ENCODE results near the gene BRD1. TPM values are rescaled to one million over a fixed set of nuclear protein-coding genes. Genes with fewer than 3 reads are reported as not detected.

Gene BRD1
- total RNA-seq, 1 donor from 2014 or later: 32.4 TPM

DNA sequence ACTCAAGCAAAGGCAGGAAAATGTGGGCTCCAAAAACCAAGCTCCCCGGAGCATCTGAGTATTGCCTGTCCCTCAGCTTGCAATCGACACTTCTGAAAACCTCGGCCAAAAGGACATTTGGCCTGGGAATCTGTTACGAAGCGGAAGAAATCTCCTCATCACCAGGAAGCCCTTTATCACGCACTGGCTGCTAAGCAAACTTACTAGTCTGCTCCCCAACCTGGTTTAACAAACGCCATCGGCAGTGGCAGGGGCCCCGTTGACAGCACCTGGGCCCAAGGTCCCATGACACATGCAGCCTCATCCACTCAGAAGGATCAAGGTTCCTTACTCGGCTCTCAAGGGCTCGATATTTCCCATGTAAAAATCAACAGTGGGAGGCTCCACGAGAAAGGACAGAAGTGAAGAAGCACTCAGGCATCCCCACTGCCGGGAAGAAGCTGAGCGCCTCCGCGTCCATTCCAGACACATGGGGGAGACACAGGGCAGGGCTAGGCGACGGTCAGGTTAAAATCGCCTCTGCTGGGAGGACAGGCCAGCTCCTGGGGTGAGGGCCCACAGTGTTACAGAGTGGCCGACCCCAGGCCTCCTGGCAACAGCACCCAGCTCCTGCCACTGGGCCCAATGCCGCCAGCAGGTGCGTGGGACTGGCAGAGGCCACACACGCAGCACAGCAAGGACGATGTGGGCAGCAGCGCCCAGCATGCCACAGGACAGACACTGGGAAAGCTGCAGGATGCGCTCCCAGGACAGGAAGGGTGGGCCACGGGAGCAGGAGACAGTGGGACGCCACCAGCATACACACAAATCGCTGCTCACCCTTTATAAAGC lies 27.1 kb downstream of the BRD1 start:
- Histone ChIP-seq H3K9ac (ENCODE audit: low read length) (no peak overlapping the region), H3K4me1 (ENCODE audit: insufficient read depth, low read length) (no peaks in the 10 kb centered on the region), H3K79me2 (ENCODE audit: insufficient read depth, low read length) (peaks cover 90% of the 10 kb centered on the region), H3K27me3 (ENCODE audit: insufficient read depth, low read length) (no peaks in the 10 kb centered on the region), H2AFZ (ENCODE audit: low read depth, low read length) (no peak overlapping the region), H4K20me1 (ENCODE audit: insufficient read depth, low read length) (peaks cover 93% of the 10 kb centered on the region), H3K36me3 (ENCODE audit: insufficient read depth, low read length) (peaks cover 17% of the 10 kb centered on the region), H3K4me2 (ENCODE audit: low read length) (no peak overlapping the region), H3K27ac (ENCODE audit: low read depth, low read length) (no peak overlapping the region), H3K4me3 (ENCODE audit: insufficient read depth, low read depth, low read length) (no peak overlapping the region), H3K9me3 (ENCODE audit: insufficient read depth, low read depth, low read length) (no peaks in the 10 kb centered on the region)
- H3K4me1 Mint-ChIP-seq (ENCODE audit: low read depth, unreplicated experiment): no peaks in the 10 kb centered on the region
- no peak overlapping the region for H3K4me3 Mint-ChIP-seq (ENCODE audit: unreplicated experiment)
- FAIRE-seq (no peak), DNase-seq (ENCODE audit: low read depth) (no peak)
- no peak overlapping the region for H3K27ac Mint-ChIP-seq (ENCODE audit: unreplicated experiment)
- H3K27me3 Mint-ChIP-seq (ENCODE audit: low read depth, unreplicated experiment): no peaks in the 10 kb centered on the region
- no peaks in the 10 kb centered on the region for H3K9me3 Mint-ChIP-seq (ENCODE audit: unreplicated experiment)
- TF ChIP-seq, protein P1, sequence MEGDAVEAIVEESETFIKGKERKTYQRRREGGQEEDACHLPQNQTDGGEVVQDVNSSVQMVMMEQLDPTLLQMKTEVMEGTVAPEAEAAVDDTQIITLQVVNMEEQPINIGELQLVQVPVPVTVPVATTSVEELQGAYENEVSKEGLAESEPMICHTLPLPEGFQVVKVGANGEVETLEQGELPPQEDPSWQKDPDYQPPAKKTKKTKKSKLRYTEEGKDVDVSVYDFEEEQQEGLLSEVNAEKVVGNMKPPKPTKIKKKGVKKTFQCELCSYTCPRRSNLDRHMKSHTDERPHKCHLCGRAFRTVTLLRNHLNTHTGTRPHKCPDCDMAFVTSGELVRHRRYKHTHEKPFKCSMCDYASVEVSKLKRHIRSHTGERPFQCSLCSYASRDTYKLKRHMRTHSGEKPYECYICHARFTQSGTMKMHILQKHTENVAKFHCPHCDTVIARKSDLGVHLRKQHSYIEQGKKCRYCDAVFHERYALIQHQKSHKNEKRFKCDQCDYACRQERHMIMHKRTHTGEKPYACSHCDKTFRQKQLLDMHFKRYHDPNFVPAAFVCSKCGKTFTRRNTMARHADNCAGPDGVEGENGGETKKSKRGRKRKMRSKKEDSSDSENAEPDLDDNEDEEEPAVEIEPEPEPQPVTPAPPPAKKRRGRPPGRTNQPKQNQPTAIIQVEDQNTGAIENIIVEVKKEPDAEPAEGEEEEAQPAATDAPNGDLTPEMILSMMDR (IDR thresholded peaks at IDR 0.05; ENCODE audit: insufficient read depth, low read depth, low read length): no peak
- TF ChIP-seq EZH2 (IDR thresholded peaks at IDR 0.05; ENCODE audit: insufficient read depth, low read length): no peak
- H3K36me3 Mint-ChIP-seq (ENCODE audit: low read depth, unreplicated experiment): peaks cover 10% of the 10 kb centered on the region

DNA sequence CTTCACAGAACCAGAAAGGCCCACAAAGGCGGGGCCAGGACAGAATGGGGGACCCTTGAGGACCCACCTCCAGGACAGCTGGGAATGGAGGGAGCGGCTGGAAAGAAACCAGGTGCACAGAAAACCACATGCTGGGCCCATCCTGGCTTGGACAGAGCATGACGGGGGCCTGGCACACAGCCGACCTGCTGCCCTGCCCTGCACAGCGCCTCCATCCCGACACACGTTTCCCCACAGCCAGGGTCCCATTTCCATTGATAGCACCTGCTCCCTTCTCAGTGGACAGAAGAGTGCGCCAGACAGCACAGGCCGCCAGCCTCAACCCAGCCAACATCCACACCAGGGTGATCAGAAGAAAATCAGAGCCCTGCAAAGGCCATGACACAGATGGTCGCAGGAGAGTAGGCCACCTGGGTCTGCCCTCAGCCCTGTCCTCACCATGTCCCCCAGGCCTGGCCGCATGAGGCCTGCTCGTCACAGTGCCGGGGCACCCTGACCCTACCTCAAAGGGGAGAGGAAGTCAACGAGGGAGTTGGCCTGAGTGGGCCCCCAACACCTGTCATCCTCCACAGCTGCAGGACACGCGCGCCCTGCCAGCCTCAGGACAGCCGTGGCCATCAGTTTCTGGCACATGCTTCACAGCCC lies 28.1 kb downstream of the BRD1 start:
- no peak overlapping the region for H3K27ac Mint-ChIP-seq (ENCODE audit: unreplicated experiment)
- H3K36me3 Mint-ChIP-seq (ENCODE audit: low read depth, unreplicated experiment): peaks cover 13% of the 10 kb centered on the region

More for the DNA sequence above, 28.1 kb downstream of the BRD1 start:
- Histone ChIP-seq H4K20me1 (ENCODE audit: insufficient read depth, low read length) (peaks cover 93% of the 10 kb centered on the region), H3K9ac (ENCODE audit: low read length) (no peak overlapping the region), H2AFZ (ENCODE audit: low read depth, low read length) (no peak overlapping the region), H3K4me3 (ENCODE audit: insufficient read depth, low read depth, low read length) (no peak overlapping the region), H3K36me3 (ENCODE audit: insufficient read depth, low read length) (peaks cover 17% of the 10 kb centered on the region), H3K27me3 (ENCODE audit: insufficient read depth, low read length) (no peaks in the 10 kb centered on the region), H3K4me1 (ENCODE audit: insufficient read depth, low read length) (no peaks in the 10 kb centered on the region), H3K9me3 (ENCODE audit: insufficient read depth, low read depth, low read length) (no peaks in the 10 kb centered on the region), H3K4me2 (ENCODE audit: low read length) (no peak overlapping the region), H3K79me2 (ENCODE audit: insufficient read depth, low read length) (peaks cover 90% of the 10 kb centered on the region), H3K27ac (ENCODE audit: low read depth, low read length) (no peak overlapping the region)
- TF ChIP-seq EZH2 (IDR thresholded peaks at IDR 0.05; ENCODE audit: insufficient read depth, low read length): no peak
- TF ChIP-seq, protein P1 (IDR thresholded peaks at IDR 0.05; ENCODE audit: insufficient read depth, low read depth, low read length): no peak
- Mint-ChIP-seq H3K4me3 (ENCODE audit: unreplicated experiment) (no peak overlapping the region), H3K27me3 (ENCODE audit: low read depth, unreplicated experiment) (no peaks in the 10 kb centered on the region), H3K9me3 (ENCODE audit: unreplicated experiment) (no peaks in the 10 kb centered on the region), H3K4me1 (ENCODE audit: low read depth, unreplicated experiment) (no peaks in the 10 kb centered on the region)
- no peak for FAIRE-seq
- no peak for DNase-seq (ENCODE audit: low read depth)

All from astrocyte (in vitro differentiated cells and primary cell).